ENCODE measurements around the gene PARP2.
"Not testable (repeated sequence)": the region's sequence is repeated elsewhere in the genome, so short reads cannot be mapped to it uniquely, and the experiment has no call there.

Gene PARP2

GRCh38 chr14:20347747-20348146 is 4.3 kb downstream of the PARP2 start:
- DNase-seq (ENCODE audit: low spot score), result no peak

- no peak for DNase-seq (ENCODE audit: low spot score)
Observed at GRCh38 chr14:20350282-20350681, 6.8 kb downstream of the PARP2 start.

- no peak for DNase-seq (ENCODE audit: low spot score)
Observed at GRCh38 chr14:20350860-20351259, 7.4 kb downstream of the PARP2 start.

GRCh38 chr14:20356422-20356821 is 13.0 kb downstream of the PARP2 start:
- no peak for DNase-seq (ENCODE audit: low spot score)

- not testable (repeated sequence) for DNase-seq (ENCODE audit: low spot score)
Observed at GRCh38 chr14:20358474-20358873, 15.0 kb downstream of the PARP2 start.

- DNase-seq (ENCODE audit: low spot score), result no peak
Observed at GRCh38 chr14:20365928-20366327, 22.5 kb downstream of the PARP2 start.

GRCh38 chr14:20372796-20373195 is 29.4 kb downstream of the PARP2 start:
- DNase-seq (ENCODE audit: low spot score), result no peak

- DNase-seq (ENCODE audit: low spot score), result no peak
Observed at GRCh38 chr14:20375471-20375870, 32.0 kb downstream of the PARP2 start.

GRCh38 chr14:20376071-20376588 is 32.7 kb downstream of the PARP2 start:
- DNase-seq (ENCODE audit: low spot score), result no peak

GRCh38 chr14:20377171-20377570 is 33.7 kb downstream of the PARP2 start:
- DNase-seq (ENCODE audit: low spot score), result no peak

GRCh38 chr14:20379743-20380142 is 36.3 kb downstream of the PARP2 start:
- no peak for DNase-seq (ENCODE audit: low spot score)

GRCh38 chr14:20380681-20381080 is 37.2 kb downstream of the PARP2 start:
- no peak for DNase-seq (ENCODE audit: low spot score)

- DNase-seq (ENCODE audit: low spot score), result no peak
Observed at GRCh38 chr14:20381341-20381740, 37.9 kb downstream of the PARP2 start.

- no peak for DNase-seq (ENCODE audit: low spot score)
Observed at GRCh38 chr14:20382526-20382925, 39.1 kb downstream of the PARP2 start.

- DNase-seq (ENCODE audit: low spot score), result no peak
Observed at GRCh38 chr14:20383032-20383431, 39.6 kb downstream of the PARP2 start.

- DNase-seq (ENCODE audit: low spot score), result no peak
Observed at GRCh38 chr14:20383636-20384035, 40.2 kb downstream of the PARP2 start.

- no peak for DNase-seq (ENCODE audit: low spot score)
Observed at GRCh38 chr14:20384321-20384720, 40.9 kb downstream of the PARP2 start.

GRCh38 chr14:20384886-20385285 is 41.5 kb downstream of the PARP2 start:
- no peak for DNase-seq (ENCODE audit: low spot score)

- DNase-seq (ENCODE audit: low spot score), result no peak
Observed at GRCh38 chr14:20386276-20386855, 42.9 kb downstream of the PARP2 start.

GRCh38 chr14:20387576-20387975 is 44.1 kb downstream of the PARP2 start:
- peak; percentile 26 for DNase-seq (ENCODE audit: low spot score)

GRCh38 chr14:20388159-20388558 is 44.7 kb downstream of the PARP2 start:
- DNase-seq (ENCODE audit: low spot score), result no peak

GRCh38 chr14:20391505-20391904 is 48.1 kb downstream of the PARP2 start:
- DNase-seq (ENCODE audit: low spot score), result no peak

GRCh38 chr14:20397511-20397910 is 54.1 kb downstream of the PARP2 start:
- no peak for DNase-seq (ENCODE audit: low spot score)

- no peak for DNase-seq (ENCODE audit: low spot score)
Observed at GRCh38 chr14:20400589-20400964, 57.1 kb downstream of the PARP2 start.
